AML-193 (cell line): ENCODE results near the gene NPW.

ENCODE experiments used
- DNase-seq, 2 experiments: peaks; one replicate each; lab custom pipeline; 2025; lab: John Stamatoyannopoulos, UW

Gene NPW

DNA sequence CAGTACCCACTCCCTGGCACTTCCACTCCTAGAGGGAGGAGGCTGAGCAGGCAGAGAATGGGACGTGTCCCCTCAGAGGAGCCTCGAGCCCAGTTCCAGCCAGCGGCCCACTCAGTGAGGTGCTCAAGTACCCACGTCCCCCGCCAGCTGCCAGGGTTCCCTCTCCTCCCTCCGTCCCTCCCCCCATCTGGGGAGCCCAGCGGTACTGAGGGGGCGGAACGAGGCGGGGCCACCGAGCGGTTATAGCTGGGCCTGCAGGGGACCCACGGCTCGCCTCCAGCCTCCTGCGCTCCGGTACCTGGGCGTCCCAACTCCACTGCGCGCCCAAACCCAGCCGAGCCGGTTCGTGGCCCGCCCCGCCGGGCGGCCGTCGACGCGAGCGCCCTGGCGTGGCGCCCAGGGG, at the start of gene NPW:
Gene NPW, plus strand, starts transcription at position 268 of the 403 bp plus-strand sequence.
- no peak for DNase-seq

DNA sequence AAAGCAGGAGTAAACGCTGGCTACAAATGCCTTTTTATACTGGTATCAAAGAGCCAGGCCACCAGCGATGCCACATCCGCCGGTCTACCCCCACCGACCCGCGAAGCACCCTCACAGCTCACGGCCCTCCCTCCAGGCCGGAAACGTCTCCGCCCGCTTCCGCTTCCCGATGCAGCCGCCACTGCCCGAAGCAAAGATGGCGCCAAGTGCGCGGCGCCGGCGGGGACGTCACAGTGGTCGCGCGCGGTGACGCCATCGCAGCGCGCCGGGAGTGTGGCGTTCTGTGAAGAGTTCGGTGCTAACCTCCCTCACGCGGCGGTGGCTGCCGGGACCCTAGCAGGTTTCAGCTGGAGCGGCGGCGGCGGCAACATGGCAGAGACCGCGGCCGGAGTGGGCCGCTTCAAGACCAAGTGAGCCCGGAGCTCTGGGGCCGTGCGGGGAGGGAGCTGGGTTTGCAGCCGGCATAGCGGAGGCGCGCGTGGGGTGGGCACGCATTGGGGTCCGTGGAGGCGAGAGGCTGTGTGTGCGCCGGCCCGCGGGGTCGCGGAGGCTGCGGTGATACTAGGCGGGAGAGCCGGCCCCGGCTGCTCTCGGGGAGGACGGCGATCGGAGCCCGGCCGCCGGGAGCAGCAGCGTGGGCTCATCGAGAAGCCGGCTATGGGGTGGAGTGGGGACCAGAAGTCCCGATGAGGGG, 47.6 kb upstream of the NPW start, which contains the start of gene TBL3:
Gene TBL3, plus strand, starts transcription at position 258 of the 694 bp plus-strand sequence. Its CDS starts 112 bp downstream, at position 370.
- DNase-seq = peak; percentile 76 to 86

DNA sequence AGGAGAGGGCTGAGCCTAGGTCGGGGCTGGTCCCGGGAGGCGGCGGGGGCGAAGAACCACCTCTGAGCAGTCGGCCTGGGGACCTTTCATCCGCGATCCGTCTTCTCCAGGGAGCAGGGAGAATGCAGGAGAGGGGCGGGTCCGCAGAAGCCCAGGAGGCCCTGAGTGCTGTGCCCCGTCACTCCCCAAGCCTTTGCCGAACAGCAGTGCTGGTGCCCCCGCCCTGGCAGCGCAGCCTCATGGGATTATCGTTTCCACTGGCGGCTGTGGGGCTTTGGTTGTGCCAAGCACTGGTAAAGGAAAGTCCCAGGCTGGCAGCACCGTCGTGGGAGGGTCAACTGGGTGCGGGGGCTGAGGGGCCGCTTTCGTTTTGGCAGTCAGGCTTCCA, 47.1 kb upstream of the NPW start:
- DNase-seq = no peak

DNA sequence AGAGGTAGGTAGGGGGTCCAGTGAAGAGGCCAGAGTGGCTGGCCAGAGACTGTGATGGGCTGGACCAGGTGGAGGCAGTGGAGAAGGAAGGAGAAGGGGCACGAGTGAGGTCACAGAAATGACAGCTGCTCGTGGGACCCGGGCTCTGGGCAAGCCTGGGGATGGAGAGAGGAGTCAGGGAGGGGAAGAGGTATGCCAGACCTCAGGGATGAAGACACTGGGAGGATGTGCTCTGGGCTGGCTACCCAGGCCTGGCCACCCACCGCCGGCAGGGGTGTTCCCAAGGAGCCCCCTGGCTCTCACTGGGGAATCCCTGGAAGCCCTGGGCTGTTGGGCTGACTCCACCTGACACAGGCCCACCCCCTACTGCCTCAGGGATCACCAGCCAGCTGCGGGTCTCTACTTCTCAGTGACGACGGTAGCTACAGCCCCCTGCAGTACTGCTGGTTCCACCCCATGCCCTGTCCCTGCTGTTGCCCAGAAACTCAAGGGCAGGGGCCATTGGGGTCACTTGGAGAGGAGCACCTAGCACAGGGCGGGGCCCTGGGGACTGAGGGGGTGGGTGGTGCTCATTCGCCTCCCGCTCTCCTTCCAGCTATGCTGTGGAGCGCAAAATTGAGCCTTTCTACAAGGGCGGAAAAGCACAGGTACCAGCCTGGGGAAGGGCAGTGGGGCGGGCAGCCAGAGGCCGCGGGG, 46.0 kb upstream of the NPW start:
- no peak for DNase-seq

DNA sequence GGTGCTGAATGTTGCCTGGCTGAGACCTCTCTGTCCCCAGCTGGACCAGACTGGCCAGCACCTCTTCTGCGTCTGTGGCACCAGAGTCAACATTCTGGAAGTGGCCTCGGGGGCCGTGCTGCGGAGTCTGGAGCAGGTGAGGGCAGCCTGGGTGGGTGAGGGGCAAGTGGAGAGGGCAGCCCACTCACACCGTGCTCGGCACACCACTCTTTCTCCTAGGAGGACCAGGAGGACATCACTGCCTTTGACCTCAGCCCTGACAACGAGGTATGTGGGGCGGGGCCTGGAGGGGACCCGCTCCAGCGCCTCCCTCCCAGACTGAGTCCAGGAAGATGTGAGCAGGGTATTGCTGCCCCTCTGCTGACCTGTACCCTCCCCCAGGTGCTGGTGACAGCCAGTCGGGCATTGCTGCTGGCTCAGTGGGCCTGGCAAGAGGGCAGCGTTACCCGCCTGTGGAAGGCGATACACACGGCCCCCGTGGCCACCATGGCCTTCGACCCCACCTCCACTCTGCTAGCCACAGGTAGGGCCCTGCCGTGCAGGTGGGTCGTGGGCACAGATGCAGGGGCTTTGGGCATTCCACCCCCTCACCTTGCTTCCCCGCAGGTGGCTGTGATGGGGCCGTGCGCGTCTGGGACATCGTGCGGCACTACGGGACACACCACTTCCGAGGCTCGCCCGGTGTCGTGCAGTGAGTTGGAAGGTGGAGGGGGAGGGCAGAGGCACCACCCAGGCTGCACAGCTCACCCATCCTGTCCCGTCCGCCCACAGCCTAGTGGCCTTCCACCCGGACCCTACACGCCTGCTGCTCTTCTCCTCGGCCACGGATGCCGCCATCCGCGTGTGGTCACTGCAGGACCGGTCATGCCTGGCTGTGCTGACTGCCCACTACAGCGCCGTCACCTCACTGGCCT, 45.2 kb upstream of the NPW start:
- no peak for DNase-seq

DNA sequence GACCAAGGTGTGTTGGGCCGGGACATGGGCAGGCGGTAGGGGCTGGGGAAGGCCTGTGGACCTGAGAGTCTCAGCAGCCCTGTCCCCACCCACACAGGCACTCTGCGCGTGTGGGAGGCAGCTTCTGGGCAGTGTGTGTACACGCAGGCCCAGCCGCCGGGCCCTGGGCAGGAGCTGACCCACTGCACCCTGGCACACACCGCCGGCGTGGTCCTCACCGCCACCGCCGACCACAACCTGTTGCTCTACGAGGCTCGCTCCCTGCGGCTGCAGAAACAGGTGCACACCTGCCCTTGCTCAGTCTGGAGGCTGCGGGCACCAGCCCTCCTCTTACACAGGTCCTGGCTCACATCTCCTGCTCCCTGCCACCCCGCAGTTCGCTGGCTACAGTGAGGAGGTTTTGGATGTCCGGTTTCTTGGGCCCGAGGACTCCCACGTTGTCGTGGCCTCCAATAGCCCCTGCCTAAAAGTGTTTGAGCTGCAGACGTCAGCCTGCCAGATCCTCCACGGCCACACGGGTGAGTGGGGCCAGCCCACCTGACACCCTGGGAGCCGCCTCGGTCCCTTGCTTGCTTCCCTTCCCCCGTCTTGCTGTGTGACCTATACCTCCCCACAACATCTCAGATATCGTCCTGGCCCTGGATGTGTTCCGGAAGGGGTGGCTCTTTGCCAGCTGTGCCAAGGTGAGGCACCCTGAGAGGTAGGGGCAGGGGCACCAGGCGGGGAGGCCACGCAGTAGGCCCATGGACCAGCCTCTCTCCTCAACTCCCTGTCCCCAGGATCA, 44.0 kb upstream of the NPW start:
- no peak for DNase-seq

DNA sequence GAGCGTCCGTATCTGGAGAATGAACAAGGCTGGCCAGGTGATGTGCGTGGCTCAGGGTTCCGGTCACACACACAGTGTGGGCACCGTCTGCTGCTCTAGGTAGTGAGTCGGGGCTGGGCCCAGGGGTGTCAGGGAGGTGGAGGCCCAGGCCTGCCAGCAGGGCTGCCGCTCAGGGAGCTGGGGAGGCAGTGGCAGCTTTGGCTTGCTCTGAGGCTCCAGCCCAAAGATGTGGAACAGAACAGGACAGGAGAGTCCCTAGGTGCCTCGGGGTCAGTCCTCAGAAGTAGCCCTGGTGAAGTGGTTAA, 43.4 kb upstream of the NPW start:
- DNase-seq = no peak

DNA sequence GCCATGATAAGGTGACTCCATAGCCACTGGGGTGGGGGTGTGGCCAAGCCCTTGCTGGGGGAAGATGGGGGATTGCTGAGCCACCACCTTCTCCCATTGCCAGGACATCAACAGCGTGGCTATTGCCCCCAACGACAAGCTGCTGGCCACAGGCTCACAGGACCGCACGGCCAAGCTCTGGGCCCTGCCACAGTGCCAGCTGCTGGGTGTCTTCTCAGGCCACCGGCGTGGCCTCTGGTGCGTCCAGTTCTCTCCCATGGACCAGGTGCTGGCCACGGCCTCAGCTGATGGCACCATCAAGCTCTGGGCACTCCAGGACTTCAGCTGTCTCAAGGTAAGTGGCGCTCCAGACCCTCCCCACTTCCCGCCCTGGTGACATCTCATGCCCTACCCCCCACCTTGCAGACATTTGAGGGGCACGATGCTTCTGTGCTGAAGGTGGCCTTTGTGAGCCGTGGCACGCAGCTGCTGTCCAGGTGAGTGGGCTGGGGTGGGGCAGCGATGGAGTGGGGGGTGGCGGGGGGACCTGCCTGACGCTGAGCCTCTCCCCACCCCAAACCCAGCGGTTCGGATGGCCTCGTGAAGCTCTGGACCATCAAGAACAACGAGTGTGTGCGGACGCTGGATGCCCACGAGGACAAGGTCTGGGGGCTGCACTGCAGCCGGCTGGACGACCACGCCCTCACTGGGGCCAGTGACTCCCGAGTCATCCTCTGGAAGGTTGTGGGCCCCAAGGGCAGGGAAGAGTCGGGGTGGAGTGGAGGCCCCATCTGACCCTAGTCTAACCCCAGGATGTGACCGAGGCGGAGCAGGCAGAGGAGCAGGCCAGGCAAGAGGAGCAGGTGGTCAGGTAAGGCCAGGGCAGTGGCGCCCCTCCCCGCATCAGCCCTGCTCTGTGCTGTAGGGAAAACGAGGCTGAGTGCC, 42.4 kb upstream of the NPW start:
- no peak for DNase-seq

DNA sequence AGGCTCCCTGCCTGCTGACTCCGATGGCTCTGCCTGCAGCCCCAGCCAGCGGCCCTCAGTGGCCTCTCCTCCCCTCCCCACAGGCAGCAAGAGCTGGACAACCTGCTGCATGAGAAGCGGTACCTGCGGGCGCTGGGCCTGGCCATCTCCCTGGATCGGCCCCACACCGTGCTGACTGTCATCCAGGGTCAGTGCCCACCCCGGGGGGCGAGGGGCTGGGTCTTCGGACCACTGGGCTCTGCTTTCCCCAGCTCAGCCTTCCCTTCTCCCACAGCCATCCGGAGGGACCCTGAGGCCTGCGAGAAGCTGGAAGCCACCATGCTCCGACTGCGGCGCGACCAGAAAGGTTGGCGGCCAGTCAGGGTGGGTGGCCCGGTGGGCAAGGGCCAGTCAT, 41.7 kb upstream of the NPW start:
- DNase-seq = no peak

DNA sequence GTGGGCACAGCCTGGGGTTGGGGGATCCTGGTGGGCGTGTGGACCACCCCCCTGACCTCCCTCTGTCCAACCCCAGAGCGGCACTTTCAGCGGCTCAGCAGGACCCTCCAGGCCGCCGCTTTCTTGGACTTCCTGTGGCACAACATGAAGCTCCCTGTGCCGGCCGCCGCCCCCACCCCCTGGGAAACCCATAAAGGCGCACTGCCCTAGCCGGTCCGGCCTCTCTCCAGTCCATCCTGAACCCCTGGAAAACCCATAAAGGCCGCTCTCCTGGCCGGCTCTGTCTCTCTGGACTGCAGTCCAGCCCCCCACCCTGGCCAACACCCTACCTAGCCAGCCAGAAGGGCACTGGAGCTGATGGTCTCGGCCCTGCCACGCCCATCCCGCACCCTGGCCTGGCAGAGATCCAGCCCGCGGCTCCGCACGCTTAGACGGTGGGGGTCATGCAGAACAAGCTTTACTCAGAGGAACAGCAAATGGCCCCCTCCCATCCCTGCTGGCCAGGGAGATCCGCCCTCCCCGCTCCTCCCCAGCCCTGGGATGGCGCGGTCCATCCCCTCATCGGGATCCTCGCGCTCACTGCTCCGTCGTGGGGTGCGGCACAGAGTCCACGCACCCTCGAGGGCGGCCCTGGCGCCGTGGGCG, 41.0 kb upstream of the NPW start:
- no peak for DNase-seq

DNA sequence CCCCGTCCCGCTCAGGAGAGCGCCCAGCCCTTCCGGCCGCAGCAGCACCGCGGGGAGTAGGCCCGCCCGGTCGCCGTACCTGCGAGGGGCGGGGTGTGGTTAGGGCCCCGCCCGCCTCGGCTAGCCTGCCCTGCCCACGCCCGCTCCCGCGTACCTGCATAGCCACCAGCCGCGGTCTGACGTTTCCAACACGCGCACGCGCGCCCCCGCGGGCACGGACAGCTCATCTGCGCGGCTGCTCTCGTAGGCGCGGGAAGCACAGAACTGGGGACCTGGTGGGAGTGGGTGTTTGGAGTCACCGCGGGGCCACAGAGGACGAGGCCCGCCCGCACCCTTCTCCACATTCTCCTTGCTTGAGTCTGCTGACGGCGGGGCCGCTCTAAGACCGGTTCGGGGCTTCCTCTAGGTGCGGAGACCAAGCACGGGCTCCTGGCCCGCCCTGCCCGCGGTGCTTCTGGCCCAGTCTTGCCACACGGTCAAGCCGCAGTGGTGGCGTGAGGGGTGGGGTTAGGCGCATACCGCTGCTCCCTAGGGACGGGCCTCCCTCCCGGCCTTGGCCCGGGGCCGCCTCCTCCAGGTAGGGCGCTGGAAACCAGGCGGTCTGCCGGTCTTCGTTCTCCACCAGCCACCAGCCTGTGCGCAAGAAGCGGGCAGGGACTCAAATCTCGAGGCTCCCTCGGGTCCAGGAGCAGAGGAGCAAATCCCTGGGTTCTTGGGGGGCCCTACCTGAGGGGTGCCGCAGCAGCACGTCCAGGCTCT, 40.1 kb upstream of the NPW start:
- DNase-seq = no peak

DNA sequence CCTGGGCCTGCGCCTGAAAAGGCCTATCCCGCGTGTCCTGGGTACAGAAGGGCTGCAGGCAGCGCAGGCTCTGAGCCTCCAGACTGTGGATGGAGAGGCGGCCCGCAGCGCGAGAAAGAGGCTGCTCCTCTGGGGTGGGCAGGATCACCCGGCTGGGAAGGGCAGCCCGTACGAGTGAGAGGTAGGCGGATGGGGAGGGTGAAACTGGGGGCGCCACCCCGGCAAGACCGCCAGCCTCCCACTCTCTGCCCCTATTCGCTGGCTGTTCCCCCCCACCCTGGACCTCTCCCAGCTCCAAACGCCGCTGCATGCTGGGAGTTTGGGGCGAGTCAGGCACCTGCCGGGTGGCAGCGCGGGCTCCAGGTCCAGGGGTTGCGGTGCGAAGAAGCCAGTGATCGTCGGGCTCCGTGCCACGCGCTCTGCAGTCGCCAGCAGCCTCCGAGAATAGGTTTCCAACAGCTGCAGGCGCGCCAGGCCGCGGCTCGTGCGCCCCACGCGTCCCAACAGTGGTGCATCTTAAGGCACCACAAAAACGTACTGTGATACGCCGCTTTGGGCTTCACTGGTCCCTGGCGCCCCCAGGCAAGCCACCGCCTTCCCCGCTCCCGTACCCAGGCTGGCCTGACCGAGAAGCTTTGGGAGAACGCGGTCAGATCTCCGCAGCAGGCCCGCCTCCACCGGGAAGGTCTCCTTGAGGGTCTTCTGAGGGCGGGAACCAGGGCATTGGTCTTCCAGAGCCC, 39.4 kb upstream of the NPW start:
- DNase-seq = no peak

DNA sequence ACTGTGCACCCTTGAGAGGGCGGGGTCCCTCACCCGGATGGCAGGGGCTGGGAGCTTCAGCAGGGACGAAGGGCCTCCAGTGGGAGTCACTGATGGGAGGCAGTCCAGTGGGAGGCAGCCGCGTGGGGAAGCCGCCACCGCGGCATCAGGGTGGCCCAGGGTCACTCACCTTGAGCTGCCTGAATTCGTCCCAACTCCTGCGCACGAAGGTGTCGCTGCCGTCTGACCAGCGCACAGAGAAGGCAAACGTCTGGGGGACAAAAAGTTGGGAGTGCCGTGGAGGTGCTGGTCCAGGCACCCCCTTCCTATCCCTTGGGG, 38.9 kb upstream of the NPW start:
- no peak for DNase-seq

DNA sequence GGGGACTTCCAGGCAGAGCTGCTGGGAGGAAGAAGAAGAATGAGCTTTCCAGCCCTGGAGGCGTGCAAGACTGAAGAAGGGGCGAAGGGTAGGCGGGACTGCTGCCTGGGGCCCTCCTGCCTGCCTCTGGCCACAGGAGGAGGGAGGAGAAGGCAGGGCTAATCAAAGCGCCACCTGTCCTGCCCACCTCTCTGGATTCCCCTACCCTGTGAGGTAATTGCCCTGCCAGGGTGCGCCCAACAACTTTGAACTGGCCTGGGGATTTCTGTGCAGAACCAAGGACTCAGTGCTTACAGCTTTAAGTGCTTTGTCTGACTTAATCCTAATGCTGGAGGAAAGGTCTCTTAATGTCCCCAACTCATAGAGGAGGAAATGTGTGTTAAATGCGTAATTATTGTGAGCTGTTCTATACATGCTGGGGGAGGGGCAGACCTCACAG, 38.2 kb upstream of the NPW start, which contains the start of gene NOXO1:
Gene NOXO1, minus strand, starts transcription at position 72 of the 439 bp plus-strand sequence. CDS start 290 bp downstream, outside the sequence.
- DNase-seq = no peak

DNA sequence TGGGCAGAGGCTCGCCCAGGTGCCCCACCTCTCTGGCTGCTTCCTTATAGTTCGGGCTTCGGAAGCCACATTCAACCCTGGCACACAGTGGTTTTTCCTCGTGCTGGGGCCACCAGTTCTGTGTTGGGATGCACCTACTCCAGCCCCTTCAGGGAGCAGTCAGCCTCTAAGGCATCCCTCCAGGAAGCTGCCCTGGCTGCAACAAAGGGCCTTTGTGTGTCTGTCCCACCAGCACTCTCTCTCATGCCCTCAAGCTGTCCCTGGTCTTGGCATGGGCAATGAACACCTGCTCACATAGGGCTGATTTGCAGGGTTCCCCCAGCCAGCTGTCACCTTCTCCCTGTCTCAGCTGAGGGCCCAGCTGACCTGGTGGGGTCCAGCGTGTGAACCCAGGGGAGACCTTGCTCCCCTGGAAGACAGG, 37.6 kb upstream of the NPW start:
- DNase-seq = no peak

DNA sequence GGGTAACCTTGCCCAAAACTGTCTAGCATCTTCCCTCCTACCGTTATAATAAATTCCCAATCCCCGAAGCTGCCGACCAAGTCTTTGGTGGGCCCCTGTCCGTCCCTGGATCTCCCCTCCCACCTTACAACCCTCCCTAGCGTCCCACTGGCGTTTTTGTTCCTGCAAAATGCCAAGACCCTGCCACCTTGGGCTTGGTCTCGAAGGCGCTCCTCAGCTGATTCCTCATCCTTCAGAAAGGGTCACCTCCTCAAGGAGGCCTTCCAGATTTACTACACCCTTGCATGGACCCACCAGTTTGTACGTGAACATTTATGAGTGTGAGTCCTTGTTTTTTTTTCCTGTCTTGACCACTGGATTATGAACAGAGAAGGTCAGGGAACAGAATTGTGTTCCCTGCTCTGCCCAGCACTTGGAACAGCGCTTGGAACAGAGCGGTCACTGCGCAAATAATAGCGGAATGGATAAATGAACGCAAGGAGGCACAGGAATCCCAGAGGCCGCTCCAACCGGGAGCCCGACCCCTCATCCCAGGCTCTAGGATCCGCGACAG, 36.5 kb upstream of the NPW start:
- no peak for DNase-seq

DNA sequence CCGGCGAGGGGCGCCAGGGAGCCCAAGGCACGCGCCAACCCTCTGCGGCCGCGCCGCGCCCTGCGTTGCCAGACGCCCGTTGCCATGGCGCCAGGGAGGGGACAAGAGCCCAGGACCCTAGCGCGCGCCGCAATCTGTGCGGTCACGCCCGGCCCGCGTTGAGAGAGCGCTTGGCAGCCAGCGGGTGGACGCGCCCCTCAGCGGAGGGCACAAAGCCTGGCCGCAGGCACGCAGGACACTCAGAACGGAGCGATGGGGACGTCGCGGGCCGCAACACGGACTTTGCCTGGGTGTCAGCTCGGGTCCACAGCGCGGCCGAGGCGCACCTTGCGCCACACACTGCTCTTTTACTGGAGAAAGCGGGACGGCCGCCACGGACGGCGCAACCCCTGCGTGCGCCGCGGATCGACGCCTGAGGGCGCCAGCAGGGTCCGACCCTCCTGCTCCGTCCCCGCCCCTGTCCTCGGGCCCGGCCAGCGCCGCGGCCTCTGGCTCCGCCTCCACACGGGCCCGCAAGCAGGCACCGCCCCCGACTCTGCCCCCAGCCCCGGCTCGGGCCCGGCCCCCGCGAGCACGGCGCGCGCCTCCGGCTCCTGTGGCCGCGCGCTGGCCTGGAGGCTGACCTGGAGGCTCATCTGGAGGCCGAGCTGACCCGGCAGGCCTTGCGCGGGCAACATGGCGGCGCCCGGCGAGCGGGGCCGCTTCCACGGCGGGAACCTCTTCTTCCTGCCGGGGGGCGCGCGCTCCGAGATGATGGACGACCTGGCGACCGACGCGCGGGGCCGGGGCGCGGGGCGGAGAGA, 35.8 kb upstream of the NPW start, which contains the start of gene GFER:
Gene GFER, plus strand, starts transcription at position 650 of the 803 bp plus-strand sequence. Its CDS starts 26 bp downstream, at position 676.
- DNase-seq = peak; percentile 83 to 91
